Measurements from ENCODE around the gene DMXL2.
"Not testable (repeated sequence)": the region's sequence is repeated elsewhere in the genome, so short reads cannot be mapped to it uniquely, and the experiment has no call there.

DMXL2 gene

DNA sequence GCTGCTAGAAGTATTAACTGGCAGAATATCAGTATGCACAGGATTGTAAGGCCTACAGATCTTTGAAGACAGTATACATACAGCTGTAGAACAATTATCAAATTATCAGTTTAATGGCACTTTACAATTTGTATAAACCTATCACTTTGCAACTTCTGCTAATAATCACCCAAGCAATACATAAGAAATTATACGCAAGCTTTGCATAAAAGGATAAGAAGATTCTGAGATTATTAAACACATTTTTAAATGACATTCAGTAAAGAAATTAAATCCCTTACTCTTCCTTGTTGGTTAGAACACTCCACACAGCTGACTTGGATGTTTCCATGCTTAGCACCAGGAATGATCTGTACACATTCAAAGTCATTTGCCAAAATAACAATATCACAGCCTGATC lies 46.8 kb downstream of the DMXL2 start:
- Histone ChIP-seq H3K4me1 (ENCODE audit: low read length) (no peaks in the 10 kb centered on the region), H3K4me3 (ENCODE audit: low read length) (no peak overlapping the region), H3K9me3 (ENCODE audit: insufficient read depth, low read length) (no peaks in the 10 kb centered on the region), H2AFZ (ENCODE audit: low read depth, low read length) (no peak overlapping the region), H3K27me3 (ENCODE audit: low read depth, low read length) (no peaks in the 10 kb centered on the region), H3K27ac (ENCODE audit: low read length) (no peak overlapping the region), H3K4me2 (ENCODE audit: low read length) (no peak overlapping the region), H3K36me3 (replicated peaks; ENCODE audit: low read depth, low read length) (no peaks in the 10 kb centered on the region), H4K20me1 (ENCODE audit: insufficient read depth, low read length) (no peaks in the 10 kb centered on the region), H3K9ac (ENCODE audit: low read length) (no peak overlapping the region), H3K79me2 (ENCODE audit: low read length) (no peaks in the 10 kb centered on the region)
- TF ChIP-seq, protein P1, sequence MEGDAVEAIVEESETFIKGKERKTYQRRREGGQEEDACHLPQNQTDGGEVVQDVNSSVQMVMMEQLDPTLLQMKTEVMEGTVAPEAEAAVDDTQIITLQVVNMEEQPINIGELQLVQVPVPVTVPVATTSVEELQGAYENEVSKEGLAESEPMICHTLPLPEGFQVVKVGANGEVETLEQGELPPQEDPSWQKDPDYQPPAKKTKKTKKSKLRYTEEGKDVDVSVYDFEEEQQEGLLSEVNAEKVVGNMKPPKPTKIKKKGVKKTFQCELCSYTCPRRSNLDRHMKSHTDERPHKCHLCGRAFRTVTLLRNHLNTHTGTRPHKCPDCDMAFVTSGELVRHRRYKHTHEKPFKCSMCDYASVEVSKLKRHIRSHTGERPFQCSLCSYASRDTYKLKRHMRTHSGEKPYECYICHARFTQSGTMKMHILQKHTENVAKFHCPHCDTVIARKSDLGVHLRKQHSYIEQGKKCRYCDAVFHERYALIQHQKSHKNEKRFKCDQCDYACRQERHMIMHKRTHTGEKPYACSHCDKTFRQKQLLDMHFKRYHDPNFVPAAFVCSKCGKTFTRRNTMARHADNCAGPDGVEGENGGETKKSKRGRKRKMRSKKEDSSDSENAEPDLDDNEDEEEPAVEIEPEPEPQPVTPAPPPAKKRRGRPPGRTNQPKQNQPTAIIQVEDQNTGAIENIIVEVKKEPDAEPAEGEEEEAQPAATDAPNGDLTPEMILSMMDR (IDR thresholded peaks at IDR 0.05; ENCODE audit: low read depth, low read length) = no peak
- TF ChIP-seq EZH2phosphoT487 (IDR thresholded peaks at IDR 0.05; ENCODE audit: low read depth) = no peak

DNA sequence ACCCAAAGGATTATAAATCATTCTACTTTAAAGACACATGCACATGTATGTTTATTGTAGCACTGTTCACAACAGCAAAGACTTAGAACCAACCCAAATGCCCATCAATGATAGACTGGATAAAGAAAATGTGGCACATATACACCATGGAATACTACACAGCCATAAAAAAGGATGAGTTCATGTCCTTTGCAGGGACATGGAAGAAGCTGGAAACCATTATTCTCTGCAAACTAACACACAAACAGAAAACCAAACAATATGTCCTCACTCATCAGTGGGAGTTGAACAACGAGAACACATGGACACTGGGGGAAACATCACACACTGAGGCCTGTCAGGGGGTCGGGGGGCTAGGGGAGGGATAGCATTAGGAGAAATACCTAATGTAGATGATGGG lies 49.2 kb downstream of the DMXL2 start:
- not testable (repeated sequence) for H4K20me1 ChIP-seq (ENCODE audit: insufficient read depth, low read length); H3K36me3 ChIP-seq (replicated peaks; ENCODE audit: low read depth, low read length); H2AFZ ChIP-seq (ENCODE audit: low read depth, low read length); H3K9ac ChIP-seq (ENCODE audit: low read length); H3K27ac ChIP-seq (ENCODE audit: low read length); H3K4me2 ChIP-seq (ENCODE audit: low read length); H3K79me2 ChIP-seq (ENCODE audit: low read length); H3K27me3 ChIP-seq (ENCODE audit: low read depth, low read length); H3K9me3 ChIP-seq (ENCODE audit: insufficient read depth, low read length); H3K4me1 ChIP-seq (ENCODE audit: low read length); H3K4me3 ChIP-seq (ENCODE audit: low read length)

DNA sequence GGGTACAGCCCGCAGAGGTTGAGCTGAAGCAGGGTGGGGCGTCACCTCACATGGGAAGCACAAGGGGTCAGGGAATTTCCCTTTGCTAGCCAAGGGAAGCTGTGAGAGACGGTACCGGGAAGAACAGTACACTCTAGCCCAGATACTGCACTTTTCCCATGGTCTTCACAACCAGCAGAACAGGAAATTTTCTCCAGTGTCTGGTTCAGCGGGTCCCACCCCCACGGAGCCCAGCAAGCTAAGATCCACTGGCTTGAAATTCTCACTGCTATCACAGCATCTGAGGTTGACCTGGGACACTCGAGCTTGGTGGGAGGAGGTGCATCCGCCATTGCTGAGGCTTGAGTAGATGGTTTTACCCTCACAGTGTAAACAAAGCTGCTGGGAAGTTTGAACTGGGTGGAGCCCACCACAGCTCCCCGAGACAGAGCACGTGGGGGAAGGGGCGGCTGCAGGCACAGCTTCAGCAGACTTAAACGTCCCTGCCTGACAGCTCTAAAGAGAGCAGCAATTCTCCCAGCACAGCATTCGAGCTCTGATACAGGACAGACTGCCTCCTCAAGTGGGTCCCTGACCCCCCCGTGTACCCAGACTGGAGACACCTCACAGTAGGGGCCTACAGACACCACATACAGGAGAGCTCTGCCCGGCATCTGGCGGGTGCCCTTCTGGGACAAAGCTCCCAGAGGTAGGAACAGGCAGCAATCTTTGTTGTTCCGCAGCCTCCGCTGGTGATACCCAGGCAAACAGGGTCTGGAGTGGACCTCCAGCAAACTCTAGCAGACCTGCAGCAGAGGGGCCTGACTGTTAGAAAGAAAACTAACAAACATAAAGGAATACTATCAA lies 53.4 kb downstream of the DMXL2 start:
- H4K20me1 ChIP-seq (ENCODE audit: insufficient read depth, low read length); H3K9ac ChIP-seq (ENCODE audit: low read length); H2AFZ ChIP-seq (ENCODE audit: low read depth, low read length); H3K27me3 ChIP-seq (ENCODE audit: low read depth, low read length); H3K9me3 ChIP-seq (ENCODE audit: insufficient read depth, low read length); H3K27ac ChIP-seq (ENCODE audit: low read length); H3K4me3 ChIP-seq (ENCODE audit: low read length); H3K36me3 ChIP-seq (replicated peaks; ENCODE audit: low read depth, low read length); H3K4me2 ChIP-seq (ENCODE audit: low read length); H3K4me1 ChIP-seq (ENCODE audit: low read length); H3K79me2 ChIP-seq (ENCODE audit: low read length): not testable (repeated sequence)

DNA sequence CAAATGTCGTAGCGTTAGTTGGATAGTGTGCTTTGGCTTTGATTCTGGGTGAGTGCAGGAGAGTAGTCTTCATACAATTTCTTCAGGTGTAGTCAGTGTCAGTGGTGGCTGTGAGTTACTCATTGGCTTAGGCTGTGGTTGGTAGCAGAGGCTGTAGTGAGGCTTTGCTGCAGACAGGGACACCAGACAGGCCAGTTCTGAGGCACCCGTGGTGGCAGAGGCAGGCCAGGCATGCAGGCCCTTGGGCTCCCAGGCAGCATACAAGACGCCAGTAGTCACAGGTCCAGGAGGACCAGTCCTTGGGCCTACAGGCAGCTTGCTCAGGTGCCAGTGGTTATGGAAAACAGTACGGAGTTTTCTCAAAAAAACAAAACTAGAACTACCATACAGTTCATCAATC lies 61.3 kb downstream of the DMXL2 start:
- no peak overlapping the region for H3K4me2 ChIP-seq (ENCODE audit: low read length)
- H3K4me1 ChIP-seq (ENCODE audit: low read length) = no peaks in the 10 kb centered on the region
- H3K36me3 ChIP-seq (replicated peaks; ENCODE audit: low read depth, low read length) = no peaks in the 10 kb centered on the region
- H4K20me1 ChIP-seq (ENCODE audit: insufficient read depth, low read length) = no peaks in the 10 kb centered on the region
- H3K27ac ChIP-seq (ENCODE audit: low read length) = no peak overlapping the region
- H3K4me3 ChIP-seq (ENCODE audit: low read length) = no peak overlapping the region
- H3K79me2 ChIP-seq (ENCODE audit: low read length) = no peaks in the 10 kb centered on the region
- H3K9ac ChIP-seq (ENCODE audit: low read length) = no peak overlapping the region
- H3K9me3 ChIP-seq (ENCODE audit: insufficient read depth, low read length) = no peaks in the 10 kb centered on the region
- no peak overlapping the region for H2AFZ ChIP-seq (ENCODE audit: low read depth, low read length)
- TF ChIP-seq, protein P1 (IDR thresholded peaks at IDR 0.05; ENCODE audit: low read depth, low read length) = no peak
- no peak for TF ChIP-seq EZH2phosphoT487 (IDR thresholded peaks at IDR 0.05; ENCODE audit: low read depth)
- H3K27me3 ChIP-seq (ENCODE audit: low read depth, low read length) = no peaks in the 10 kb centered on the region

DNA sequence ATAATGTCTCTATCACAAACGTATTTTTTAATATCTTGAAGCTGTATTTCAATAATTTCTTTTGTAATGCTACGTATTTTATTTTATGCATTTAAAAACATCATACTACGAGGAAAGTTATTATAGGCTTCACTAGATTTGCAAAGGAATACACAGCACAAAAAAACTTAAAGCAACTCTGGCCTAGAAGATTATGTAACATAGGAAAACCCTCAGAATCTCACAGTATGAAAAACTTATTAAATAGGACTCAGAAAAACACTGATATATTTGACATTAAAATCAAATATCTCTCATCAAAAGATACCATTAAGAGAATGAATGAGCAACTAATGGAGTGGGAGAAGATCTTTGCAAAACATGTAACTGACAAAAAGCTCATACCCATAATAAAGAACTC lies 63.7 kb downstream of the DMXL2 start:
- H3K9me3 ChIP-seq (ENCODE audit: insufficient read depth, low read length) = no peaks in the 10 kb centered on the region
- TF ChIP-seq, protein P1 (IDR thresholded peaks at IDR 0.05; ENCODE audit: low read depth, low read length) = no peak
- H3K4me3 ChIP-seq (ENCODE audit: low read length) = no peak overlapping the region
- H3K9ac ChIP-seq (ENCODE audit: low read length) = no peak overlapping the region
- H3K36me3 ChIP-seq (replicated peaks; ENCODE audit: low read depth, low read length) = no peaks in the 10 kb centered on the region
- no peaks in the 10 kb centered on the region for H3K79me2 ChIP-seq (ENCODE audit: low read length)
- no peak overlapping the region for H3K4me2 ChIP-seq (ENCODE audit: low read length)
- H4K20me1 ChIP-seq (ENCODE audit: insufficient read depth, low read length) = no peaks in the 10 kb centered on the region
- H3K27me3 ChIP-seq (ENCODE audit: low read depth, low read length) = no peaks in the 10 kb centered on the region
- H3K27ac ChIP-seq (ENCODE audit: low read length) = no peak overlapping the region
- no peak overlapping the region for H2AFZ ChIP-seq (ENCODE audit: low read depth, low read length)
- no peaks in the 10 kb centered on the region for H3K4me1 ChIP-seq (ENCODE audit: low read length)
